ENCODE measurements around the gene DTNB.
A peak's percentile ranks its signal among the peaks of the same experiment; 100 is the strongest.

The DTNB gene

DNA sequence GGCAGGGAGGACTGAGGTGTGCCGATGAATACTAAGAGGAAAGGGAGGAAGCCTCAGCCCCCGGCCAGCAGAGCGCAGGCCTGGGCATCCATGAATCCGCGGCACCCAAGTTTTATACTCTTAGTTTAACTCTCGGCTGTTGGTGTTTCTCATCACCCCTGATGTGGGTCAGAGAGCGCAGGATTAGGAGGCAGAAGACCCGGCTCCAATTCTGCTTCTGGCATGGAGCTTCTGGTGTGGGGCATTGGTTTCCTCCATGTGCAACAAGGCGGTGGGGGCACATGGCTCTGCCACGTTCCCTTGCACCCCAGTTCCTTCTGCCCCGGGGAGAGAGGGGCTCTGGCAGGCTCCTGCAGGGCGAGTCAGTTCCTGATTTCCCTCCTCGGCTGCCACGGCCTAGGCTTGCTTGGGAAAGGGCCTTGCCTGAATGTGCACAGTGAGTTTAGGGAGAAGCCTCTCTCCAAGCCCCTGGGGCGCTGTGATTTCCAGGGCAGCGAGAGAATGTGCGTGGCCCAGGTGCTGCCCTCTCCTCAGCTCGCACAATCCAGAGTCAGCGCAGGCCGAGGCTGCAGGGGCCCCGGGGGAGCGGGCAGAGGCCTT is 295.5 kb downstream of the DTNB start:
- H3K27me3 Mint-ChIP-seq (ENCODE audit: low read depth): no peaks in the 10 kb centered on the region
- peaks cover 18% of the 10 kb centered on the region for H3K36me3 Mint-ChIP-seq (ENCODE audit: low read depth)
- peaks cover 35% of the 10 kb centered on the region for H3K4me1 Mint-ChIP-seq (ENCODE audit: low read depth)
- H3K27ac Mint-ChIP-seq: peak overlapping the region; percentile 98
- no peaks in the 10 kb centered on the region for H3K9me3 Mint-ChIP-seq
- DNase-seq (ENCODE audit: low spot score): no peak
- peak overlapping the region; percentile 77 for H3K4me3 Mint-ChIP-seq

DNA sequence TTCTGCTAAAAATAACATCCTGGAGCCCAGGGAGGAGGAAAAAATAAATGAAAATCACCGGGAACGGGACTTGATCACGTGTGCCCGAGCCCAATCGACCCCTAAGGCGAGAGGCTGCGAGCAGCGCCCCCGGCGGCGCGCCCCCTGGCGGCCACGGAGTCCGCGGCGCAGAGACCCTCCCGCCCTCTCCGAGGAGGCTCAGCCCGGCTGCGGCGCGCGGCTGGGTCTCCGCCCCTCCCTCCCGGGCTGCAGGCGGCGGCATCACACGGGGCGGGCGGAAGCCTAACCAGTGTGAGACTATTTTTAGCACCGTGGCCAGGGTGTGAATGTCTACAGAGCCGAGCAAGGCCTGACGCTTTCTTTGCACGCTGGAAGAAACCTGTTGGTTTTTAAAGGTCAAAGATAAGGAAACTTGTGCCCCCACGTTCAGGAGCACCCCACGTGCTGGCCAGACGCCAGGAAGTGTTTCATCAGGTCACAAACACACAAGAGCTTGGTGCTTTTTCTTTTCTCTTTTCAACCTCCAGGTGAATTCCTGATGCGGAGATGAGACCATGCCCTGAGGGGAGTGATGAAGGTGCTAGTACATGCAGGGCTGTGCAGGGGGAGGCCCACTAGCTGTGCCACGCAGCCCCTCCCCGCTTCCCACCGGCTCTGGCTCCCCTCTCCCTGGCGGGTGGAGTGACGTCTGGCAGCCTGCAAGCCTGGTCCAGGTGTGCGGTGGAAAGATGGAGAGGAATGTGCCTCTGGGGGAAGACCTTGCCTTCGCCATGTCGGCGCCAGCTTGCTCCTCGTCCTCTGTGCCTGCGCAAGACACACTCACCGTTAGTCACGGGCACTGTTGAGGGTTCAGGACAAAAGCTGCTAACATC is 296.4 kb downstream of the DTNB start:
- H3K9me3 Mint-ChIP-seq: no peaks in the 10 kb centered on the region
- peak overlapping the region; percentile 98 for H3K27ac Mint-ChIP-seq
- no peaks in the 10 kb centered on the region for H3K27me3 Mint-ChIP-seq (ENCODE audit: low read depth)
- H3K4me1 Mint-ChIP-seq (ENCODE audit: low read depth): peaks cover 35% of the 10 kb centered on the region
- H3K4me3 Mint-ChIP-seq: peak overlapping the region; percentile 77
- peak; percentile 95 for DNase-seq (ENCODE audit: low spot score)
- H3K36me3 Mint-ChIP-seq (ENCODE audit: low read depth): peaks cover 18% of the 10 kb centered on the region

DNA sequence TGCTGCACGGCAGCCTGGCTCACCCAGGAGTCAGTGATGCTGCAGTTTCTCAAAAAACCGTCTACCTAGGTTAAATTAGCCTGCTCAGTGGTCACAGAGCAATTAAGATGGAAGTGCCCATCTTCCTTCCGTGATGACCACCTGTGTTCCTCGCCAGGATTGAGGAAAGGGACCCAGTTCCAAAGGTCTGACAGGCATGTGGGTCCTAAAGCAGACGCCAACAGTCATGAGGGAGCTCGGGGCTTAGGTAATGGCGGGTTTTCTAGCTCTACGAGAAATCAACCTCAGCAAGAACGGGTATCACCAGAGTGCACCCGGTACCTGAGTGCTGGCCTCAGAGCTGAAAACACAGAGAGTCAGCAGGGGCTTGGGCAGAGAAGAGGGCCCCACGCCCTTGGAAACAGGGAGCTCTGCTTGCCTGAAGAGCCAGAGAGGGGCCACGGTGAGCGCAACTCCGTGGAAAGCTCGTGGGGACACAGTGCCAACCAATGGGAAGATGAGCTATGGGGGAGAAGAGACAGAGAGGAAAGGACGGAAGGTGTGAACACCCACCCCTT is 297.3 kb downstream of the DTNB start:
- H3K27ac Mint-ChIP-seq: peak overlapping the region; percentile 67
- H3K36me3 Mint-ChIP-seq (ENCODE audit: low read depth): peaks cover 18% of the 10 kb centered on the region
- H3K4me3 Mint-ChIP-seq: peak overlapping the region; percentile 76
- H3K27me3 Mint-ChIP-seq (ENCODE audit: low read depth): no peaks in the 10 kb centered on the region
- DNase-seq (ENCODE audit: low spot score): no peak
- peaks cover 32% of the 10 kb centered on the region for H3K4me1 Mint-ChIP-seq (ENCODE audit: low read depth)
- H3K9me3 Mint-ChIP-seq: no peaks in the 10 kb centered on the region

DNA sequence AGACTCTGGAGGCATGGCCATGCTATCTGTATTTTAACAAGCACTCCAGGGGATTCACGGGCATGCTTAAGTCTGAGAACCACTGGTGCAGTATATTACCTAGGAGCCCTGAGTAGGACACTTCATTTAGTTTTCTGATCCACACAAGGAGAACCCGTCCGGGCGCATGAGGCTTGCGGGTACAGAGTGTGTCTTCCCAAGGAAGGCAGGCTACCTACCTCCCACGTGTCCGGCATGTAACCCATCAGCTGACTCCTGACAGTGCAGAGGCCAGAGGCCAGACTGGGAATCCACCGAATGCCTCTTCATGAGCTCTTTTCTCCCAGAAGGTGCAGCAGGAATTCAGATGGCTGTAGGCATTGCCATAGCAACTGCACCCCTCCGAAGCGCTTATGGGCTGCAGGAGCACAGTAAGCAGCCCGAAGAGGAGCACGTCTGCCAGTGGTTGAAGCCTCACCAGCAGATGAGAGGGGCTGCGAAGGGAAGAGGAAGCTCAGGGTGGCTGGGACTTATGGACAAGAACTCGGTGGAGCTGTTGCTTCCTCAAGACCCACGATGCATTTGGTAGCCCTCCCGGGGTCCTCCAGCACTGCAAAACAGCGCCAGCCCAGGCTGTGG is 297.9 kb downstream of the DTNB start:
- Mint-ChIP-seq H3K4me3 (no peak overlapping the region), H3K27me3 (ENCODE audit: low read depth) (no peaks in the 10 kb centered on the region), H3K36me3 (ENCODE audit: low read depth) (peaks cover 18% of the 10 kb centered on the region), H3K4me1 (ENCODE audit: low read depth) (peaks cover 32% of the 10 kb centered on the region), H3K27ac (no peak overlapping the region), H3K9me3 (no peaks in the 10 kb centered on the region)
- DNase-seq (ENCODE audit: low spot score): no peak

DNA sequence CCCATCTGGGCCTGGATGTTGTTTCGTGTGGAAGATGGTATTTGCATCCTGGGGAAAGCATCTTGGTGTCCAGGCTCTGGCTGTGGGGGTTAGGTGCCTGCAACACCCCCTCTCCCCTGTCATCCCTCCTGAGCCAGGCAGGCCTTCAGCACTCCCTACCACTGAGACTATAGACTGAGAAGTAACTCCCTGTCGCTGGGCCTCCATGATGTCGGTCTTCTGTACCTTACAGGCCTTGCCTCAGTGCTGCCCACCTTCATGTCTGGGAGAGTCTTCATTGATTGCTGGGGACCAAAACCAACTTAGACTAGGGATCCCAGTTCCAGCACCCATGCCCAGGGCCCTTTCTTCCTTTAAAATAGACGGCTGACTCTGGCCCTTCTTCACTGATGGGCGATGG is 298.6 kb downstream of the DTNB start:
- Mint-ChIP-seq H3K27ac (no peak overlapping the region), H3K9me3 (no peaks in the 10 kb centered on the region), H3K36me3 (ENCODE audit: low read depth) (peaks cover 17% of the 10 kb centered on the region), H3K27me3 (ENCODE audit: low read depth) (no peaks in the 10 kb centered on the region), H3K4me3 (no peak overlapping the region), H3K4me1 (ENCODE audit: low read depth) (peaks cover 30% of the 10 kb centered on the region)
- DNase-seq (ENCODE audit: low spot score): no peak

DNA sequence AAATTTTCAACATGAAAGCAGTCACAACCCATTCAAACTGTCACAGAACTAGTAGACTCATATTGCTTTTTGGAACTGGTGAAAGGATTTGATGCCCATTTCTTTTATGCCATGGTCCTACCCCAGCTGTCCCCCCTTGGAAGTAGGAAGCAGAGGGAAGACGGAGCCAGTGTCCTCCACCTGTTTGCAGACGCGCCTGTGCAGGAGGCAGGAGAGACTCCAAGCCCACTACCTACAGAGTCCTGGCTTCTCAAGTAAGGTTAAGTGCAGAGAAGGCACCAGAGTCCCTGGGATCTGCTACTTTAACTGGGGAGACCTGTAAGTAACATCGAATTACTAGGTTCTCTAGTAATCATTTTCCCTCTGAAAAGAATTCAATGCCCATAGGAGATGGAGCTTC is 299.0 kb downstream of the DTNB start:
- Mint-ChIP-seq H3K27me3 (ENCODE audit: low read depth) (no peaks in the 10 kb centered on the region), H3K4me3 (no peak overlapping the region), H3K27ac (no peak overlapping the region), H3K4me1 (ENCODE audit: low read depth) (peaks cover 27% of the 10 kb centered on the region), H3K36me3 (ENCODE audit: low read depth) (peaks cover 14% of the 10 kb centered on the region), H3K9me3 (no peaks in the 10 kb centered on the region)
- no peak for DNase-seq (ENCODE audit: low spot score)

DNA sequence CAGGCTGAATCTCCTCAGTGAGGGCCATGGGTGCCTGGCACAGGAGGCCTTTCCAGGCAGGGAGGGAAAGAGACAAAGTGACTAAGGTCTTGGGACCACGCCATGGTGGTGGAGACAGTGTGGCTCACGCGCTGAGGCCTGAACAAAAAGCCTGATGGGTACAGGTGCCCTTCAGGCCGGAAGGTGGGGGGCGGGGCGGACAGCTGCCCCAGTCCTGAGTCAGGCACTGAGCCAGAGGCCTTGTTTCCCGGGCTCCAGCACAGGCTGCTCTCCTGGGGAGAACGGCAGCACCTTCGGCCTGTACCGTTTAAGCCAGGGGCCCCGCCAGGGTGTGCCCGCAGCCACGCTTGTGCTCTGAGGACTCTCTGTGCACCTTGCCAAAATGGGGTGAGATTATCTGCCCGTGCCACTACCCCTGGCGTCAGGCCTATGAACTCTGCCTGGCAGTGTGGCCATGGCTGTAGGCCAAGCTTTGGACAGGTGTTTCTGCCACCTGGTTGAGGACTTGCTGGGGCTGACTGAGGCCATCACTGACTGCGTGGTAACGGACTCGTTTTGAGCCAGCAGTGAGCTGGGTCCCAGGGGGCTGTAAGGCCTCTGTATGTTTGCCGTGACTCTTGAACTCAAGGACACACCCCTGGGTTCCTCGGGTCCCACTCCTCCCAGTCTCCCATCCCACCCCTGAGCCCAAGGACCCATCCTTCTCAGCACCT is 300.0 kb downstream of the DTNB start:
- Mint-ChIP-seq H3K4me3 (no peak overlapping the region), H3K9me3 (no peaks in the 10 kb centered on the region), H3K27me3 (ENCODE audit: low read depth) (no peaks in the 10 kb centered on the region), H3K36me3 (ENCODE audit: low read depth) (peaks cover 10% of the 10 kb centered on the region), H3K4me1 (ENCODE audit: low read depth) (peaks cover 19% of the 10 kb centered on the region), H3K27ac (no peak overlapping the region)
- no peak for DNase-seq (ENCODE audit: low spot score)

DNA sequence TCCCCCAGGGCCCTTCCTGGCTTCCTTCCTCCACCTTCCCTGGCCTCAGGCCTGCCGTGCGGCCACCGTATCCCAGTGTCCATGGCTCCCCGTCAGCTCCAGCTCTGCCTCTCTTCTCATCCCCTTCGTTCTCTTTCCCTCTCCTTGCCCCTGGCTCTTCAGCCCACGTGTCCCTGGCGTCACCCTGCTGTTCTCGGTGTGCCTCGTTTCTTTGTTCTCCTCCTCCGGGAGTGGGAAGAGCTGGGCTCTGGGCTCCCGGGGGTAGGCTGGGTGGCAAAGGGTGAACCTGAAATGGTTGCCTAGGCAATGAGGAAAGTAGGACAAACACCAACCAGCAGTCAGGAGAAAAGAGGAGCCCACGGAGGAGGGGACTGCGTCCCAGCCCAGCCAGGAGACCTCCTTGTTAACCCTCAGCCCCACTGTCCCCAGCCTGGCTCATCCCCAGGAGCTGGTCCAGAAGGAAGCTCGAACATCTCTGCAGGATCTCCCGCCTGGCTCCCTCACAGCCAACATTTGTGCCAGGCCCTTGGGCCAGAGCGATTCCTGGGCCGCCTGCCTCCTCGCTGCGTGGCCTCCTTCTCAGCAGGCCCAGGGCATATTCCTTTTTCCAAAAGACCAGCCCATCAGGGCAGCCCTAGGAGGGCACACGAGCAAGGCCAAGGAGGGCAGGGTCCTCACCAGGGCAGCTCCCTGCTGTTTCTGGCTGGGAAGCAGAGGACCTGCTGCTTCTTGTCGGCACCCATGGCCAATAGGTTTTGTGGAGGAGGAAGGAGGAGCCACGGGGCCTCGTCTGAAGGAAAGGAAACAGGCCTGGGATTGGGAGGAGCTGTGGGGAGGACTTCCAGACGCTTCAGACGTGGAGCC is 300.7 kb downstream of the DTNB start:
- Mint-ChIP-seq H3K27ac (no peak overlapping the region), H3K36me3 (ENCODE audit: low read depth) (peaks cover 9% of the 10 kb centered on the region), H3K9me3 (no peaks in the 10 kb centered on the region), H3K4me3 (no peak overlapping the region), H3K4me1 (ENCODE audit: low read depth) (peaks cover 17% of the 10 kb centered on the region), H3K27me3 (ENCODE audit: low read depth) (no peaks in the 10 kb centered on the region)
- DNase-seq (ENCODE audit: low spot score): no peak

DNA sequence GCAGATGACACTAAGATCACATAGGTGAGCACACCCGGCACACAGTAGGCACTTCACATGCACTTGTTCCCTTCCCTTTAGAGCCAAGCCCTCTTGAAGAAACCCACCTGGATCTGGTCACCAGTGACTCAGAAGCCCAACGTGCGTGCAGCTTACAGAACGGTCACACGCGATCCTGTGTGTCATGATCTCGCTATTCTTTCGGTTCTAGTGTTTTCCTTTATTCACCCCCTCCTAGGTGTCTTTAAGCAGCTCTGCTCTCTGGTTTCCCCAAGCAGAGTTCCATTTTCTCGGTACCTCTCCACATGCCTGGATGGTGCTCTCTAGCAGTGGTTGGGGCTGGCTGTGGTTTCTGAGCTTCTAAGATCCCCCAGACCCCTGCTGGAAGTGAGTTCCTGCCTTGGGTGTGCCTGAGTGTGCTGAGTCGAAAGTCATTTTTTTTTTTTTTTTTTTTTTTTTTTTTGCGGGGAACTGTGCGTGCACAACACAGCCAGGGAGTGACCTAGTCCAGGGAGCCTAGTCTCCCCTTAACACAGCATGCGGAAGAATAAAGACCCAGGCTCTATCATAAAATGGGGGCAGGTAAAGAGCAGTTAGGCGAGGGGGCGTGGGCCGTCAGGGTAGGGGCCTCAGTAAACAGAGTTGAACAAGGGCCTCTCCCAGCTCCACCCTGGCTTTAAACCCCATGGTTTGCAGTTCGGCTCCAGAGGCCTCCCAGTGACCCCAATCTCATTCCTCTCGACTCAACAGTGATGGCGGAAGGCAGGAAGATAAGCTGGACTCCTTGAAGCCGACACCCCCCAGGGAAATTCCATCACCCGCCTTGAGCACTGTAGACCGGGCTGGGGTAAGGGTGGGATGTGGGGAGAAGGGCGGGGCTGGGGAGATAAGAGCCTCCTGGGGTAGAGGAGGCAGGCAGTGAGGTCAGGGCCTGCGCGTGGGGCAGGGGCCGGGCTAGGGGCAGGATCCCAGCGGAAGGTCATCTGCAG is 301.8 kb downstream of the DTNB start:
- Mint-ChIP-seq H3K4me1 (ENCODE audit: low read depth) (peaks cover 9% of the 10 kb centered on the region), H3K27me3 (ENCODE audit: low read depth) (no peaks in the 10 kb centered on the region), H3K36me3 (ENCODE audit: low read depth) (peaks cover 2% of the 10 kb centered on the region), H3K9me3 (no peaks in the 10 kb centered on the region), H3K27ac (no peak overlapping the region), H3K4me3 (no peak overlapping the region)
- DNase-seq (ENCODE audit: low spot score): no peak

DNA sequence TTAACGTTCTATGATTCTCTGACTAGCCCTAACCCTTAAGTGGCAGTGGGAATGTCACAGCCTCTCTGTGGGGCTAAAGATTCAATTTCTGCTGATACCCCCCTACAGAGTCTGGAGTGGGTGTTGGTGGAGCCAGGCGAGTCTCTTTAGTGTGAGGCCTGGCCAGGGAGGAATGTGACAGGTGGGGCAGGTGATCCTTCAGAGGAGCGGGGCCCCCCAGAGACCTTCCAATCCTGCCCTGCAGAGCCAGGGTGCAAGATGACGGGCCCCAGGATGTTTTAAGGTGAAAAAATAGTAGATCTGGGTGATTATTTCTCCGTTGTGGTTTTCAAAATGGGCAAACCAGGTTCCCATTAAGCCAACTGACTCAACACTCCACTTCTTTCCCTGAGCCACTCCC is 303.5 kb downstream of the DTNB start:
- Mint-ChIP-seq H3K27me3 (ENCODE audit: low read depth) (no peaks in the 10 kb centered on the region), H3K36me3 (ENCODE audit: low read depth) (no peaks in the 10 kb centered on the region), H3K9me3 (no peaks in the 10 kb centered on the region), H3K27ac (no peak overlapping the region), H3K4me1 (ENCODE audit: low read depth) (peaks cover 2% of the 10 kb centered on the region), H3K4me3 (no peak overlapping the region)
- no peak for DNase-seq (ENCODE audit: low spot score)

DNA sequence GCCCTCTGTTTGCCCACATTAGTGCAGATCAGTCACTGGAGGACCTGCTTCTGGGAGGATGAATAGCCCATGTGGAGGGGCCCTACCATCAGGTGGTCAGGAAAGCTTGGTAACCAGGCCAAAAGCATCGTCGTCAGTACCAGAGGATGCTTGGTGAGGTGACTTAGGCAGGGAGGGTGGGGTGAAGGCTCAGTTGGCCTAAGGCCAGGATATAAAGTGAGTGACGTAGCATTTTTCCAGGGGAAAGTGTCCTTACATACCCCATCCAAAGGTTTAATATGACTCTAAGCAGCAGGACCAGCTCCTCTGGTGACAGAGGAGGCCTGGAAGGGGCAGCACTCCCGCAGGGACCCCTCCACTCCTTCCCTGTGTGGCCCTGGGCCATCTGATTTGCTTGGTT is 303.9 kb downstream of the DTNB start:
- Mint-ChIP-seq H3K27ac (no peak overlapping the region), H3K4me1 (ENCODE audit: low read depth) (peaks cover 2% of the 10 kb centered on the region), H3K9me3 (no peaks in the 10 kb centered on the region), H3K4me3 (no peak overlapping the region), H3K36me3 (ENCODE audit: low read depth) (no peaks in the 10 kb centered on the region), H3K27me3 (ENCODE audit: low read depth) (no peaks in the 10 kb centered on the region)
- DNase-seq (ENCODE audit: low spot score): no peak

DNA sequence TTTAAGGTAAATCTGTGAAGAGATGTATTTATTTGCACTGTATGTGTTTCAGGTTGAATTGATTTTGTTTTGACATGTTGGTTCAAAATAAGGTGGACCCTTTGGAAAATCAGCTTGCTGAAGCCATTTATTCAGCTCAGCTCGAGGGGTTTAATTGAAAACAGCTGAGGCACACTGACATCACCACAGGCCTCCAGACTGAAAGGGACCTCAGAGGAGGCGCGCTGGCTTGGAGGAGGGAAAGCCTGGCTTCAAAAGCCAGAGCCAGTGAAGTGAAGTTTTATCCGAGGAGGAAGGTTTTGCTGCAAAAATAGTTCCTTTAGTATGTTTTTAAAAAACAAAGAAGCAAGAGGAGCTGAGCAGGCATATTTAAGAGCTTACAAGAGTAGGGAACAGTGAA is 304.7 kb downstream of the DTNB start:
- Mint-ChIP-seq H3K4me1 (ENCODE audit: low read depth) (peaks cover 2% of the 10 kb centered on the region), H3K27ac (no peak overlapping the region), H3K27me3 (ENCODE audit: low read depth) (no peaks in the 10 kb centered on the region), H3K36me3 (ENCODE audit: low read depth) (no peaks in the 10 kb centered on the region), H3K9me3 (no peaks in the 10 kb centered on the region), H3K4me3 (no peak overlapping the region)
- DNase-seq (ENCODE audit: low spot score): no peak
